DND-41 (cell line): Measurements from ENCODE around the gene LCN2.
A peak's percentile ranks its signal among the peaks of the same experiment; 100 is the strongest.

ENCODE experiments used
- EZH2 ChIP-seq: IDR thresholded peaks from 3 replicates; pipeline ENCODE4 v1.6.1; 2012; ENCODE audit warnings: borderline replicate concordance, low read depth, mild to moderate bottlenecking, moderate library complexity, low read length, inconsistent platforms; ENCODE audit not compliant: severe bottlenecking
- TF ChIP-seq, protein P1 (sequence below): IDR thresholded peaks from 2 replicates; pipeline ENCODE4 v1.5.1; 2012; ENCODE audit warnings: borderline replicate concordance, low read length, moderate library complexity, mild to moderate bottlenecking; ENCODE audit not compliant: poor library complexity, severe bottlenecking; ENCODE audit errors: extremely low read depth

DNA sequence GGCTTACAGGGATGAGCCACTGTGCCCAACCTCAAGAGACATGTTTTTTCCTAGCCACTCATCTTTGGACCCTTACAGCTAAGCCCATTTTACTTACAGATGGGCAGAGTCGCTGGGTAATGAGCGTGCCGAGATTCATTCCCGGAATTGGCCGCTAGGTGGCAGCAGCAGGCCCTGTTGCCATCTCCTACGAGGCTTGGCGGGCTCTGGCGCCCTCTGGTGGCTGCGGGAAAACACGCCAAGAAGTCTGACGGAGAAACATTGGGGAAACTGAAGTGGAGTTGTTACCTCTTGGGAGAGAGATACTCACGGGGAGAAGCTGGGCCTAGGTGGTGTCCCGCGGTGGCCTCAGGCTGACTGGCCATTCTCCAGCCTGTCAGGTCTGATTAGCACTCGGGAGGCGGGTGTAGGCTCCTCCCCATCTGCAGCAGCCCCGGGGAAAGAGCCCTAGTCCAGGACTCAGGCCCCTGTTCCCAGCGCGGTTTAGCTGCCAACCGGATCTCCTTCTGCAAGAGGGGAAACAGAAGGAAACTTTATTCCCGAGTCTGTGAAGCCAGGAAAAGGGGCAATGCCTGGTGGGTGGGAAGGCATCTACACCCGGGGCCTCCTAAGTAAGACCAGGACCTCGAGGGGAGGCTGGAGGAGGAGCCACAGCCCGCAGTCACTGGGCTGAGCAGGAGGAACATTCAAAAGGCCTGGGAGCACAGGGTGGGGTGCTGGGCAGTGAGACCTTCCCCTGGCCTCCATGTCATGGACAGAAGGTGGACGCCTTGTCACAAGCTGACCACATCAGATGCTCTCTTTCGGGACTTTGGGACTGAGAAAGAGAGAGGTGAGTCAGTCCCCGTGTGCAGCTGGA is 31.4 kb upstream of the LCN2 start:
- TF ChIP-seq, protein P1, sequence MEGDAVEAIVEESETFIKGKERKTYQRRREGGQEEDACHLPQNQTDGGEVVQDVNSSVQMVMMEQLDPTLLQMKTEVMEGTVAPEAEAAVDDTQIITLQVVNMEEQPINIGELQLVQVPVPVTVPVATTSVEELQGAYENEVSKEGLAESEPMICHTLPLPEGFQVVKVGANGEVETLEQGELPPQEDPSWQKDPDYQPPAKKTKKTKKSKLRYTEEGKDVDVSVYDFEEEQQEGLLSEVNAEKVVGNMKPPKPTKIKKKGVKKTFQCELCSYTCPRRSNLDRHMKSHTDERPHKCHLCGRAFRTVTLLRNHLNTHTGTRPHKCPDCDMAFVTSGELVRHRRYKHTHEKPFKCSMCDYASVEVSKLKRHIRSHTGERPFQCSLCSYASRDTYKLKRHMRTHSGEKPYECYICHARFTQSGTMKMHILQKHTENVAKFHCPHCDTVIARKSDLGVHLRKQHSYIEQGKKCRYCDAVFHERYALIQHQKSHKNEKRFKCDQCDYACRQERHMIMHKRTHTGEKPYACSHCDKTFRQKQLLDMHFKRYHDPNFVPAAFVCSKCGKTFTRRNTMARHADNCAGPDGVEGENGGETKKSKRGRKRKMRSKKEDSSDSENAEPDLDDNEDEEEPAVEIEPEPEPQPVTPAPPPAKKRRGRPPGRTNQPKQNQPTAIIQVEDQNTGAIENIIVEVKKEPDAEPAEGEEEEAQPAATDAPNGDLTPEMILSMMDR: peak; percentile 100
- TF ChIP-seq EZH2: no peak
